Stomach smooth muscle (tissue), 2 donors: ENCODE data around the gene LRMDA.

Source experiments
- H3K27ac ChIP-seq: one replicate; pipeline ENCODE4 v1.7.0; 2013; ENCODE audit warnings: mild to moderate bottlenecking, low read length, inconsistent platforms
- H3K27me3 ChIP-seq, 2 donors: one replicate each; pipeline ENCODE4 v1.7.0; 2013; ENCODE audit warnings: low read length in 2 of 2; ENCODE audit not compliant: insufficient read depth in 2 of 2, control insufficient read depth in 1 of 2
- H3K36me3 ChIP-seq, 2 donors: one replicate each; pipeline ENCODE4 v1.7.0; 2013; ENCODE audit warnings: low read length in 2 of 2; ENCODE audit not compliant: control insufficient read depth in 2 of 2, insufficient read depth in 2 of 2
- H3K4me1 ChIP-seq: one replicate; pipeline ENCODE4 v1.7.0; 2013; ENCODE audit warnings: low read length; ENCODE audit not compliant: control insufficient read depth, insufficient read depth
- H3K4me3 ChIP-seq, 2 donors: one replicate each; pipeline ENCODE4 v1.7.0; 2013; ENCODE audit warnings: low read length in 2 of 2
- H3K9ac ChIP-seq, 2 donors: one replicate each; pipeline ENCODE4 v1.7.0; 2013; ENCODE audit warnings: low read length in 2 of 2, mild to moderate bottlenecking in 1 of 2
- H3K9me3 ChIP-seq, 2 donors: one replicate each; pipeline ENCODE4 v1.7.0; 2013; ENCODE audit warnings: low read length in 2 of 2; ENCODE audit not compliant: control insufficient read depth in 2 of 2
- donor health status: healthy.
- donor health status: Pancreatic carcinoma.

Gene LRMDA

GRCh38 chr10:76126607-76127527 lies 695.4 kb downstream of the LRMDA start:
- H3K36me3 ChIP-seq = no peaks in the 10 kb centered on the region
- H3K27me3 ChIP-seq = peaks cover 0 to 2% of the 10 kb centered on the region in 2 donors
- H3K27ac ChIP-seq = no peak overlapping the region
- no peak overlapping the region for H3K9ac ChIP-seq
- H3K4me3 ChIP-seq = no peak overlapping the region
- H3K9me3 ChIP-seq = no peaks in the 10 kb centered on the region
- no peaks in the 10 kb centered on the region for H3K4me1 ChIP-seq

- Histone ChIP-seq H3K9me3 (no peaks in the 10 kb centered on the region), H3K4me1 (no peaks in the 10 kb centered on the region), H3K27me3 (peaks cover 0 to 2% of the 10 kb centered on the region in 2 donors), H3K27ac (no peak overlapping the region), H3K36me3 (no peaks in the 10 kb centered on the region), H3K4me3 (no peak overlapping the region), H3K9ac (no peak overlapping the region)
Observed at GRCh38 chr10:76127984-76128589, 696.7 kb downstream of the LRMDA start.

GRCh38 chr10:76129213-76129612 lies 697.8 kb downstream of the LRMDA start:
- Histone ChIP-seq H3K4me1 (no peaks in the 10 kb centered on the region), H3K36me3 (no peaks in the 10 kb centered on the region), H3K4me3 (no peak overlapping the region), H3K9ac (no peak overlapping the region), H3K27me3 (peaks cover 0 to 2% of the 10 kb centered on the region in 2 donors), H3K9me3 (no peaks in the 10 kb centered on the region), H3K27ac (no peak overlapping the region)

GRCh38 chr10:76130892-76131291 lies 699.5 kb downstream of the LRMDA start:
- no peaks in the 10 kb centered on the region for H3K36me3 ChIP-seq
- no peak overlapping the region for H3K9ac ChIP-seq
- H3K4me3 ChIP-seq = no peak overlapping the region
- H3K27me3 ChIP-seq = no peaks in the 10 kb centered on the region
- H3K4me1 ChIP-seq = no peaks in the 10 kb centered on the region
- no peaks in the 10 kb centered on the region for H3K9me3 ChIP-seq
- H3K27ac ChIP-seq = no peak overlapping the region

- Histone ChIP-seq H3K4me3 (no peak overlapping the region), H3K36me3 (no peaks in the 10 kb centered on the region), H3K9me3 (no peaks in the 10 kb centered on the region), H3K27me3 (no peaks in the 10 kb centered on the region), H3K27ac (no peak overlapping the region), H3K4me1 (no peaks in the 10 kb centered on the region), H3K9ac (no peak overlapping the region)
Observed at GRCh38 chr10:76133597-76134255, 702.3 kb downstream of the LRMDA start.

GRCh38 chr10:76136961-76137360 lies 705.5 kb downstream of the LRMDA start:
- H3K4me1 ChIP-seq = no peaks in the 10 kb centered on the region
- no peak overlapping the region for H3K4me3 ChIP-seq
- no peaks in the 10 kb centered on the region for H3K9me3 ChIP-seq
- H3K27ac ChIP-seq = no peak overlapping the region
- H3K36me3 ChIP-seq = no peaks in the 10 kb centered on the region
- no peak overlapping the region for H3K9ac ChIP-seq
- H3K27me3 ChIP-seq = no peaks in the 10 kb centered on the region

- no peaks in the 10 kb centered on the region for H3K36me3 ChIP-seq
- no peaks in the 10 kb centered on the region for H3K4me1 ChIP-seq
- no peak overlapping the region for H3K27ac ChIP-seq
- no peaks in the 10 kb centered on the region for H3K9me3 ChIP-seq
- no peak overlapping the region for H3K4me3 ChIP-seq
- H3K9ac ChIP-seq = no peak overlapping the region
- no peaks in the 10 kb centered on the region for H3K27me3 ChIP-seq
Observed at GRCh38 chr10:76138286-76138685, 706.9 kb downstream of the LRMDA start.

GRCh38 chr10:76138906-76139305 lies 707.5 kb downstream of the LRMDA start:
- no peak overlapping the region for H3K9ac ChIP-seq
- H3K4me1 ChIP-seq = no peaks in the 10 kb centered on the region
- H3K36me3 ChIP-seq = no peaks in the 10 kb centered on the region
- no peaks in the 10 kb centered on the region for H3K9me3 ChIP-seq
- H3K27ac ChIP-seq = no peak overlapping the region
- no peaks in the 10 kb centered on the region for H3K27me3 ChIP-seq
- H3K4me3 ChIP-seq = no peak overlapping the region

GRCh38 chr10:76139431-76139830 lies 708.0 kb downstream of the LRMDA start:
- H3K9me3 ChIP-seq = no peaks in the 10 kb centered on the region
- H3K36me3 ChIP-seq = no peaks in the 10 kb centered on the region
- no peaks in the 10 kb centered on the region for H3K27me3 ChIP-seq
- no peak overlapping the region for H3K9ac ChIP-seq
- no peaks in the 10 kb centered on the region for H3K4me1 ChIP-seq
- no peak overlapping the region for H3K4me3 ChIP-seq
- no peak overlapping the region for H3K27ac ChIP-seq

- Histone ChIP-seq H3K27me3 (no peaks in the 10 kb centered on the region), H3K9ac (no peak overlapping the region), H3K4me1 (no peaks in the 10 kb centered on the region), H3K4me3 (no peak overlapping the region), H3K27ac (no peak overlapping the region), H3K9me3 (no peaks in the 10 kb centered on the region), H3K36me3 (no peaks in the 10 kb centered on the region)
Observed at GRCh38 chr10:76141376-76141775, 710.0 kb downstream of the LRMDA start.
